ENCODE measurements around the gene CHST15.

DNA sequence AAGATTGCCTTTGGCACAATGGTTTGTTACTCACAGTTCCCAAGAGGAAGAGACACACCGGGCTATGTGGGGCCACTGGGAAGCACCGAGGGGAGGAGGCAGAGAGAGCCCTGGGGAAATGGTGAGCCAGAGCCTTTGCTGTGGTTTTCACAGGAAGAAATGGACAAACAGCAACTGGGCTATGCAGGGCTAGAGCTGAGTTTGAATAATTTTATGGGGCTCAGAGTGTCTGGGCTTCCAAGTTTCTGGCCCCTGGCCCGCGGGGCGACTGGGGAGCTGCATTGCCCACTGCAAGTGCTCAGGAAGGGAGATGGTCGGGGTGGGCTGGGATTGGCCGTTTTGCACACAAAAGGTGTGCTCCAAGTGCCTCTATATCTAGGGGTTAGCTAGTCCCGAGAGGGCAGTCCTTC is 92.6 kb downstream of the CHST15 start:
- TF ChIP-seq CEBPB (IDR thresholded peaks at IDR 0.05; ENCODE audit: low read depth, low read length) (no peak), BHLHE40 (IDR thresholded peaks at IDR 0.05; ENCODE audit: low read depth, low read length) (no peak), POLR2A (IDR thresholded peaks at IDR 0.05; ENCODE audit: low read depth, low read length) (no peak), RAD21 (IDR thresholded peaks at IDR 0.05; ENCODE audit: low read length) (no peak), SMC3 (IDR thresholded peaks at IDR 0.05; ENCODE audit: low read depth, low read length) (no peak), CHD1 (IDR thresholded peaks at IDR 0.05; ENCODE audit: low read depth, low read length) (no peak), RCOR1 (IDR thresholded peaks at IDR 0.05; ENCODE audit: insufficient replicate concordance, low read length) (no peak), MXI1 (IDR thresholded peaks at IDR 0.05; ENCODE audit: borderline replicate concordance, low read depth, low read length) (no peak), RFX5 (IDR thresholded peaks at IDR 0.05; ENCODE audit: low read depth, low read length) (no peak), MAZ (IDR thresholded peaks at IDR 0.05; ENCODE audit: borderline replicate concordance, low read depth, low read length) (no peak), MAFK (IDR thresholded peaks at IDR 0.05; ENCODE audit: low read depth, low read length) (no peak)
- TF ChIP-seq, protein P1, sequence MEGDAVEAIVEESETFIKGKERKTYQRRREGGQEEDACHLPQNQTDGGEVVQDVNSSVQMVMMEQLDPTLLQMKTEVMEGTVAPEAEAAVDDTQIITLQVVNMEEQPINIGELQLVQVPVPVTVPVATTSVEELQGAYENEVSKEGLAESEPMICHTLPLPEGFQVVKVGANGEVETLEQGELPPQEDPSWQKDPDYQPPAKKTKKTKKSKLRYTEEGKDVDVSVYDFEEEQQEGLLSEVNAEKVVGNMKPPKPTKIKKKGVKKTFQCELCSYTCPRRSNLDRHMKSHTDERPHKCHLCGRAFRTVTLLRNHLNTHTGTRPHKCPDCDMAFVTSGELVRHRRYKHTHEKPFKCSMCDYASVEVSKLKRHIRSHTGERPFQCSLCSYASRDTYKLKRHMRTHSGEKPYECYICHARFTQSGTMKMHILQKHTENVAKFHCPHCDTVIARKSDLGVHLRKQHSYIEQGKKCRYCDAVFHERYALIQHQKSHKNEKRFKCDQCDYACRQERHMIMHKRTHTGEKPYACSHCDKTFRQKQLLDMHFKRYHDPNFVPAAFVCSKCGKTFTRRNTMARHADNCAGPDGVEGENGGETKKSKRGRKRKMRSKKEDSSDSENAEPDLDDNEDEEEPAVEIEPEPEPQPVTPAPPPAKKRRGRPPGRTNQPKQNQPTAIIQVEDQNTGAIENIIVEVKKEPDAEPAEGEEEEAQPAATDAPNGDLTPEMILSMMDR (conservative IDR thresholded peaks at IDR 0.05; ENCODE audit: low read depth, low read length): no peak
- TF ChIP-seq, protein P2, sequence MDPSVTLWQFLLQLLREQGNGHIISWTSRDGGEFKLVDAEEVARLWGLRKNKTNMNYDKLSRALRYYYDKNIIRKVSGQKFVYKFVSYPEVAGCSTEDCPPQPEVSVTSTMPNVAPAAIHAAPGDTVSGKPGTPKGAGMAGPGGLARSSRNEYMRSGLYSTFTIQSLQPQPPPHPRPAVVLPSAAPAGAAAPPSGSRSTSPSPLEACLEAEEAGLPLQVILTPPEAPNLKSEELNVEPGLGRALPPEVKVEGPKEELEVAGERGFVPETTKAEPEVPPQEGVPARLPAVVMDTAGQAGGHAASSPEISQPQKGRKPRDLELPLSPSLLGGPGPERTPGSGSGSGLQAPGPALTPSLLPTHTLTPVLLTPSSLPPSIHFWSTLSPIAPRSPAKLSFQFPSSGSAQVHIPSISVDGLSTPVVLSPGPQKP (IDR thresholded peaks at IDR 0.05; ENCODE audit: borderline replicate concordance, low read depth, low read length): no peak
- TF ChIP-seq, protein P3, sequence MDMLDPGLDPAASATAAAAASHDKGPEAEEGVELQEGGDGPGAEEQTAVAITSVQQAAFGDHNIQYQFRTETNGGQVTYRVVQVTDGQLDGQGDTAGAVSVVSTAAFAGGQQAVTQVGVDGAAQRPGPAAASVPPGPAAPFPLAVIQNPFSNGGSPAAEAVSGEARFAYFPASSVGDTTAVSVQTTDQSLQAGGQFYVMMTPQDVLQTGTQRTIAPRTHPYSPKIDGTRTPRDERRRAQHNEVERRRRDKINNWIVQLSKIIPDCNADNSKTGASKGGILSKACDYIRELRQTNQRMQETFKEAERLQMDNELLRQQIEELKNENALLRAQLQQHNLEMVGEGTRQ (IDR thresholded peaks at IDR 0.05; ENCODE audit: low read depth, low read length): no peak

Data from IMR-90 (cell line).